Caco-2 (cell line): ENCODE results near the gene ARHGEF6. TPM values are rescaled to one million over a fixed set of nuclear protein-coding genes. Genes with fewer than 3 reads are reported as not detected.
"Not testable (repeated sequence)": the region's sequence is repeated elsewhere in the genome, so short reads cannot be mapped to it uniquely, and the experiment has no call there.

ENCODE experiments used
- BruUV-seq: library from RNA; stranded (reverse); fragments of 400-500 nt; replicated peaks from 2 replicates; lab custom pipeline; 2021; lab: Mats Ljungman, UMichigan
- CTCF ChIA-PET: fragments of 300-600 bp; sonication (Branson Sonifier 250); formaldehyde crosslinking; loops from one replicate; lab custom pipeline; 2022; ENCODE audit warnings: antibody characterized with exemption; lab: Charles Lee
- POLR2A ChIA-PET: fragments of 300-600 bp; sonication (Branson Sonifier 250); formaldehyde crosslinking; loops from one replicate; lab custom pipeline; 2022; ENCODE audit warnings: antibody characterized with exemption; lab: Charles Lee
- DNase-seq, 2 experiments: peaks; one replicate each; pipeline versions ENCODE4 v3.0.0 to v3.0.0-alpha.2; 2020 to 2022
- H3K27me3 ChIP-seq: replicated peaks from 2 replicates; pipeline ENCODE4 v1.6.0; 2011; ENCODE audit warnings: low read length; ENCODE audit not compliant: control insufficient read depth, insufficient read depth
- H3K36me3 ChIP-seq: 2 replicates; pipeline ENCODE4 v1.5.1; 2011; ENCODE audit warnings: low read length; ENCODE audit not compliant: control insufficient read depth, insufficient read depth
- H3K4me1 ChIP-seq: fragments of 250-450 bp; sonication (Bioruptor Pico); 2 replicates; pipeline ENCODE4 v1.5.1; 2020; ENCODE audit warnings: mild to moderate bottlenecking
- H3K4me3 ChIP-seq: 2 replicates; pipeline ENCODE4 v1.5.1; 2011; ENCODE audit warnings: low read depth, mild to moderate bottlenecking, control low read depth, low read length
- H3K9me3 ChIP-seq: fragments of 250-450 bp; sonication (Bioruptor Pico); 2 replicates; pipeline ENCODE4 v1.5.1; 2020; ENCODE audit warnings: mild to moderate bottlenecking, moderate library complexity
- H3K27ac Mint-ChIP-seq: one replicate; pipeline ENCODE4 v1.8.0; 2022; ENCODE audit warnings: mixed read lengths; ENCODE audit not compliant: unreplicated experiment
- H3K27me3 Mint-ChIP-seq: one replicate; pipeline ENCODE4 v1.8.0; 2022; ENCODE audit warnings: mixed read lengths; ENCODE audit not compliant: insufficient read depth, unreplicated experiment
- H3K36me3 Mint-ChIP-seq: one replicate; pipeline ENCODE4 v1.8.0; 2022; ENCODE audit warnings: mild to moderate bottlenecking, mixed read lengths; ENCODE audit not compliant: insufficient read depth, unreplicated experiment
- H3K4me1 Mint-ChIP-seq: one replicate; pipeline ENCODE4 v1.8.0; 2022; ENCODE audit warnings: low read depth, mixed read lengths; ENCODE audit not compliant: unreplicated experiment
- H3K4me3 Mint-ChIP-seq: one replicate; pipeline ENCODE4 v1.8.0; 2022; ENCODE audit warnings: mild to moderate bottlenecking, moderate library complexity, mixed read lengths; ENCODE audit not compliant: unreplicated experiment
- H3K9me3 Mint-ChIP-seq: one replicate; pipeline ENCODE4 v1.8.0; 2022; ENCODE audit warnings: mixed read lengths; ENCODE audit not compliant: unreplicated experiment
- CTCF ChIP-seq, 2 experiments: fragments of 200-600 bp in 1 of 2; IDR thresholded peaks; 1 replicate in 1 of 2; 2 replicates in 1 of 2; pipeline versions ENCODE4 v1.5.1 to v1.8.0; 2011 to 2022; ENCODE audit warnings: antibody characterized with exemption in 1 of 2, control low read depth in 1 of 2, inconsistent platforms in 1 of 2, low read depth in 1 of 2, low read length in 1 of 2, mild to moderate bottlenecking in 1 of 2, moderate library complexity in 1 of 2; ENCODE audit not compliant: insufficient read depth in 1 of 2, severe bottlenecking in 1 of 2, unreplicated experiment in 1 of 2
- intact Hi-C: fragments of 100-400 bp; cut with micrococcal nuclease; formaldehyde crosslinking; loops from one replicate; pipeline ENCODE4 v1.10.0; 2022; ENCODE audit not compliant: unreplicated experiment
- total RNA-seq: library from RNA; stranded (reverse); gene quantifications from 2 replicates; pipeline ENCODE4 v1.2.3, GENCODE V29; 2022

Gene ARHGEF6
- total RNA-seq, 1 experiment from 2014 or later: not detected

DNA sequence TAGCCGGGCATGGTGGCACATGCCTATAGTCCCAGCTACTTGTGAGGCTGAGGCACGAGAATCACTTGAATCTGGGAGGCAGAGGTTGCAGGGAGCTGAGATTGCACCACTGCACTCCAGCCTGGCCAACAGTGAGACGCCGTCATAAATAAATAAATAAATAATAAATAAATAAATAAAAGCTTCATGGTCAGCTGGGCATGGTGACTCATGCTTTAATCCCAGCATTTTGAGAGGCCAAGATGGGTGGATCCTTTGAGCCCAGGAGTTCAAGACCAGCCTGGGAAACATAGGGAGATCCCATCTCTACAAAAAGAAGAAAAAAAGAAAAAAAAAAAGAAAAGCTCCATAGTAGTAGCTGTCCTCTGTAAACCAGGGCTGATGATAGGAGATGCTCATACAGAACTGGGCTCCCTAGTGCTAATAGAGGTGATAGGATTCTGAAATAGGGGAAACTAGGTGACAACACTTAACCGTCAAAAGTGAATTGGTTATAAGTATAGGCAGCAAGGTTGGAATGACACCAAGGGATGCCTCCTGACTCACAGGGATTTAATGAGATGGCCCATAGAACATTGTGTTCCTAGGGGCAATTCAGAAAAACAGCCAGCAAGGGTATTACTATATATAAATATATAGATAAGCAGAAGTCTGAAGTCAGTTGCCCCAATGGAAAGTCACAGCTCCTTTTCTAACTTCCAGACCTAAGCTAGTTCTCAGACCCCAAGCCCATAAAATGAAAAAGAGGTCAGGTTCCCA lies 41.8 kb upstream of the ARHGEF6 start:
- no peaks in the 10 kb centered on the region for H3K9me3 Mint-ChIP-seq
- no TSS peak for BruUV-seq
- CTCF ChIA-PET: no interaction called here
- POLR2A ChIA-PET: interaction anchor here (0.6 kb wide), 1 partner anchor 403 kb away, joined by 3 read pairs; no protein-coding TSS in a partner anchor
- intact Hi-C loops: no loop called here
- no peak overlapping the region for H3K4me3 ChIP-seq
- H3K4me1 Mint-ChIP-seq: no peaks in the 10 kb centered on the region
- H3K9me3 ChIP-seq: no peaks in the 10 kb centered on the region
- H3K4me3 Mint-ChIP-seq: no peak overlapping the region
- no peak for TF ChIP-seq CTCF (IDR thresholded peaks at IDR 0.05; ENCODE audit: insufficient read depth in 1 of 2, low read depth in 1 of 2, low read length in 1 of 2, severe bottlenecking in 1 of 2, unreplicated experiment in 1 of 2)
- no peaks in the 10 kb centered on the region for H3K27me3 ChIP-seq
- no peaks in the 10 kb centered on the region for H3K36me3 ChIP-seq
- no peaks in the 10 kb centered on the region for H3K4me1 ChIP-seq
- H3K27ac Mint-ChIP-seq: no peak overlapping the region
- no peak for DNase-seq
- no peaks in the 10 kb centered on the region for H3K36me3 Mint-ChIP-seq
- H3K27me3 Mint-ChIP-seq: no peaks in the 10 kb centered on the region

DNA sequence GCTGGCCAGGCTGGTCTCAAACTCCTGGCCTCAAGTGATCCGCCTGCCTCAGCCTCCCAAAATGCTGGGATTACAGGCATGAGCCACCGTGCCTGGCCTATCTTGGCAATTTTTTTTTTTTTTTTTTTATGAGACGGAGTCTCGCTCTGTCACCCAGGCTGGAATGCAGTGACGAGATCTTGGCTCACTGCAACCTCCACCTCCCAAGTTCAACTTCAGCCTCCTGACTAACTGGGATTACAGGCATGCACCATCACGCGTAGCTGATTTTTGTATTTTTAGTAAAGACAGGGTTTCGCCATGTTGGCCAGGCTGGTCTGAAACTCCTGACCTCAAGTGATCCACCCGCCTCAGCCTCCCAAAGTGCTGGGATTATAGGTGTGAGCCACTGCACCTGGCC lies 39.0 kb upstream of the ARHGEF6 start:
- H3K4me3 Mint-ChIP-seq, H3K4me1 ChIP-seq, H3K27me3 ChIP-seq, H3K36me3 Mint-ChIP-seq, H3K27me3 Mint-ChIP-seq, H3K4me3 ChIP-seq, H3K9me3 ChIP-seq, BruUV-seq, H3K4me1 Mint-ChIP-seq, H3K27ac Mint-ChIP-seq, H3K9me3 Mint-ChIP-seq, DNase-seq, H3K36me3 ChIP-seq, intact Hi-C loops, POLR2A ChIA-PET, CTCF ChIA-PET: not testable (repeated sequence)

DNA sequence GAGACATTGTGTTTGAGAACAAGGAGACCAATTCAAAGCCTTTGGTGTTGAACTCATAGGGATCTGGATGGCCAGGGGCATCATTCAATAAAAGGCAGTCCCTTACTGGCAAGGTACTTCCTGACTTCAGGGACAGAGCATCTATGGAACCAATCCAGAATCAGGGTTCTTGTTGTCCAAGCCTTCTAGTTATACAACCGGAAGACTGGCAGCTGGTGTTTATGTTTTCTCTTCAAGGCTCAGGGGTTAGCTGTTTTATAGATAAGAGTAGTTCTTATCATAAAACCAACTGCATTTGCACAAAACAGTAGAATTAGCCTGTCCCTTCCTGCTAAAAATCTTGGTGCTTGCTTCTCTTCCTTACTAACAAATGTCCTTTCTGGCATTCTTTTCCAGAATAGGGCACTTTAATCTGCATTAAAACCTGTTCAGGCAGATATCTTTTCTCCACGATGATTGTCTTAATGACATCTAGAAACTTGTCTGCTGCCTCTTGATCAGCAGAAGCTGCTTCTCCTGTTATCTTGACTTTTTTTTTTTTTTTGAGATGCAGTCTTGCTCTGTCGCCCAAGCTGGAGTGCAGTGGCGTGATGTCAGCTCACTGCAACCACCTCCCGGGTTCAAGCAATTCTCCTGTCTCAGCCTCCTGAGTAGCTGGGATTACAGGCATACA lies 38.4 kb upstream of the ARHGEF6 start:
- DNase-seq: no peak
- Mint-ChIP-seq H3K4me1 (no peaks in the 10 kb centered on the region), H3K4me3 (no peak overlapping the region), H3K9me3 (no peaks in the 10 kb centered on the region), H3K27ac (no peak overlapping the region), H3K36me3 (no peaks in the 10 kb centered on the region), H3K27me3 (no peaks in the 10 kb centered on the region)
- intact Hi-C loops: no loop called here
- H3K36me3 ChIP-seq: no peaks in the 10 kb centered on the region
- no peaks in the 10 kb centered on the region for H3K9me3 ChIP-seq
- TF ChIP-seq CTCF (IDR thresholded peaks at IDR 0.05; ENCODE audit: insufficient read depth in 1 of 2, low read depth in 1 of 2, low read length in 1 of 2, severe bottlenecking in 1 of 2, unreplicated experiment in 1 of 2): no peak
- CTCF ChIA-PET: no interaction called here
- POLR2A ChIA-PET: no interaction called here
- no TSS peak for BruUV-seq
- no peak overlapping the region for H3K4me3 ChIP-seq
- H3K27me3 ChIP-seq: no peaks in the 10 kb centered on the region
- no peaks in the 10 kb centered on the region for H3K4me1 ChIP-seq
